Stimulated activated CD4-positive, alpha-beta T cell treated with anti-CD3 and anti-CD28 coated beads, Interleukin-2, amount 100 ng/mL, for 4 hours (primary cell): ENCODE data around the gene MYH7B.

Experiments used
- DNase-seq: peaks from one replicate; pipeline ENCODE4 v3.0.0-alpha.2; 2020; ENCODE audit warnings: low read depth

MYH7B gene

DNA sequence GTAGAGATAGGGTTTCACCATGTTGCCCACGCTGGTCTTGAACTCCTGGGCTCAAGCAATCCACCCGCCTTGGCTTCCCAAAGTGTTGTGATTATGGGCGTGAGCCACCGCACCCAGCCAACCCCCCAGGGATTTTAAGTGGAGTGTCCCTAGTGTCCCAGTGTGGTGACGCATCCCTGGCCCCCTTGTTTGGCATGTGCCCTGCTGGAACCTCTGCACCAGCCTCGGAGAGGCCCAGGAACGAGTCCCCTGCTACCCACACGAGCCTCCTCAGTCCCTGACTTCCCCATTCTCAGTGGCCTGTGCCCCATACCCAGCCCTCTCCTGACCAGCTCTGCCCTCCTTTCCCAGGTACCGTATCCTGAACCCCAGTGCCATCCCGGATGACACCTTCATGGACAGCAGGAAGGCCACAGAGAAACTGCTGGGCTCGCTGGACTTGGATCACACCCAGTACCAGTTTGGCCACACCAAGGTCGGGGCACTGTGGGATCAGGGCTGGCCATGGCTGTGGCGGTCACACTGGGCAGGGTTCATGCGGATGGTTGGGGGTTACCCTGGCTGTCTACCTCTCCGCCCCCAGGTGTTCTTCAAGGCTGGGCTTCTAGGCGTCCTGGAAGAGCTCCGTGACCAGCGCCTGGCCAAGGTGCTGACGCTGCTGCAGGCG is 37.2 kb downstream of the MYH7B start:
- no peak for DNase-seq

DNA sequence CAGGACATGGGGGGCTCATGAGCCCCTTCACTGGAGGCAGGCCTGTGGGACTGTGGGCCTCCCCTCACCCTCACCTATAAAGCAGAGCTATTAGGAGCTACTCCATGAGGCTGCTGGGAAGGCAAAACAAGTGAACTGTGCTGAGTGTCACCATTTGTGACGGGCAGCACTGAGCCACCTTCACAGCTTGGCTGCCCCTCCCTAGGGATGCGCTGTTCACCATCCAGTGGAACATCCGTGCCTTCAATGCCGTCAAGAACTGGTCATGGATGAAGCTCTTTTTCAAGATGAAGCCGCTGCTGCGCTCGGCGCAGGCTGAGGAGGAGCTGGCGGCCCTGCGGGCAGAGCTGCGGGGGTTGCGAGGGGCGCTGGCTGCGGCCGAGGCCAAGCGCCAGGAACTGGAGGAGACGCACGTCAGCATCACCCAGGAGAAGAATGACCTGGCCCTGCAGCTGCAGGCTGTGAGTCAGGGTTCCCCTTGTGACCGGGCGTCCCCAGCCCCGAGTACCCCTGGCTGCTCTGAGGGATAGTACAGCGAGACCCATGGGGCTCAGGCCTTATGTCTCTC is 38.4 kb downstream of the MYH7B start:
- no peak for DNase-seq

DNA sequence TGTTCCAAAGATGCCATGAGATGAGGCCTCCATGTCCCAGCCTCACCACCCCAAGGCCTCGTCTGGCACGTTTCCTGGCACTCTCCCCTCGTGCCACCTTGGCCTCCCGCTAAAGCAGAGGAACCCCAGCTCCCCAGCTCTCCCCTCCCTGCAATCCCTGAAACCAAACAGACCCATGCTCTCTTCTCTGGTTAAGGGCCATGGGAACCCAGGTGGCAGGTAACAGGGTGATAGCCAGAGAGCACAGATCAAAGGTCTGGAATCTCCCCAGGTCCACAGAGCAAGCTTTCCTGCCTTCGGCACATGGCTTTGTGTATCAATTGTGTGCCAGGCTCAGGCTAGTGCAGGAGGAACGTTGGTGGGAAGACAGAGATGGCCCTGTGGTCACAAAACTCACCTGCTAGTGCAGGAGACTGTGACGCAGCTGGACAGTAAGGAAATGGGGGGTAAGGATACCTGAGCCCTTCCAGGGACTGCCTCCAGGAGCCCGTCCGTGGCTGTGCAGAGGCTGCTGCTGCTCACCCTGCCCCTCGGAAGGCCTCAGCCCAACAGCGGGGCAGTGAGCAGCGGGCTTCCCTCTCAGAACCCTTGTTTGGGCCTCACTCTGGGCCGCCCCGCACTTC is 39.0 kb downstream of the MYH7B start:
- DNase-seq: no peak

DNA sequence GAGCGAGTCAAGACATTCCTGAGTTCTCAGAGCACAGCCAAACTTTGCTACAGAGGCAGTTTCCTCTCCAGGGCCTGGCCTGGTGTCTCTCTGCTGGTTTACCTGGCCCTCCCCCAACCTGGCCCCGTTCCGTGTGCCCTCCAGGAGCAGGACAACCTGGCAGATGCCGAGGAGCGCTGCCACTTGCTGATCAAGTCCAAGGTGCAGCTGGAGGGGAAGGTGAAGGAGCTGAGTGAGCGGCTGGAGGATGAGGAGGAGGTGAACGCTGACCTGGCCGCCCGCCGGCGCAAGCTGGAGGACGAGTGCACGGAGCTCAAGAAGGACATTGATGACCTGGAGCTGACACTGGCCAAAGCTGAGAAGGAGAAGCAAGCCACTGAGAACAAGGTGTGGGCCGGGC is 39.5 kb downstream of the MYH7B start:
- no peak for DNase-seq

DNA sequence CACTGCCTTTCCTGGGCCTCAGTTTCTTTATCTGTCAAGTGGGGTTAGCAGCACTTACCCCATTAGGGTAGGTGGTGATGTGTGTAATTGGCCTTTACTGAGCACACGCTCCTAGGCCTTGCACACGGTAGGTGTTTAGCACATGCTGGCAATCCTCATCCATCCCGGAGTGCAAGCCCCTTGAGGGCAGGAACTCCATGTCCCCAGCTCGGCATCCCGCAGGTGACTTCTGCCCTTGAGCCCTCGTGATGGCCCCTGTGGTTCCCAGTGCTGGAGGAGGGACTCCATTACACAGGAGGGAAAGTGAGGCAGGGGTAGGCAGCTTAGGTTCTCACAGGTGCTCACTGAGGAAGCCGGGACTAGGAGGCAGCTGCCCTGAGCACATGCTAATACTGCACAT is 40.0 kb downstream of the MYH7B start:
- no peak for DNase-seq

DNA sequence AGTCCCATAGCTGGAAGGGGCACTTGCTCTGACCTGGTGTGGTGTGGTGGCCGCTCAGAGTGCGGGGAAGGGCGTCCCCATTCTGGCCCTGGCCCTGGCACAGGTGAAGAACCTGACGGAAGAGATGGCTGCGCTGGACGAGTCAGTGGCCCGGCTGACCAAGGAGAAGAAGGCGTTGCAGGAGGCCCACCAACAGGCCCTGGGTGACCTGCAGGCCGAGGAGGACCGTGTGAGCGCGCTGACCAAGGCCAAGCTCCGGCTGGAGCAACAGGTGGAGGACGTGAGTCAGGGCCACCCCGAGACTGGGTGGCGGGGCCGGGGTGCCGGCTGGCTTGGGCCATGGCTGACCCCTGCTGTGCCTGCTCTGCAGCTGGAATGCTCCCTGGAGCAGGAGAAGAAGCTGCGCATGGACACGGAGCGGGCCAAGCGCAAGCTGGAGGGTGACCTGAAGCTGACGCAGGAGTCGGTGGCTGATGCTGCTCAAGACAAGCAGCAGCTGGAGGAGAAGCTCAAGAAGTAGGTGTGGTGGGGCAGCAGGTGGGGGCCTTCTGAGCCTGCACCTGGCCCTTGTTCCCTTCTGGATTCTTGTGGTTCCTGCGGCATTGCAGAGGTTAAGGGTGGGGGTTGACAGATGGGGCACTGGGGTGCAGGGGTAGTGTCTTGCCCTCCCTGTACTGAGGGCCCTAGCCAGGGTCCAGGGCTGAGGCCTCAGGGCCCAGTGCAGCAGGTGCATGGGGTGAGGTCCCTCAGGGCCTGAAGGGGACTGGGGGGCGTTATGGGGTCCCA is 40.8 kb downstream of the MYH7B start:
- no peak for DNase-seq

DNA sequence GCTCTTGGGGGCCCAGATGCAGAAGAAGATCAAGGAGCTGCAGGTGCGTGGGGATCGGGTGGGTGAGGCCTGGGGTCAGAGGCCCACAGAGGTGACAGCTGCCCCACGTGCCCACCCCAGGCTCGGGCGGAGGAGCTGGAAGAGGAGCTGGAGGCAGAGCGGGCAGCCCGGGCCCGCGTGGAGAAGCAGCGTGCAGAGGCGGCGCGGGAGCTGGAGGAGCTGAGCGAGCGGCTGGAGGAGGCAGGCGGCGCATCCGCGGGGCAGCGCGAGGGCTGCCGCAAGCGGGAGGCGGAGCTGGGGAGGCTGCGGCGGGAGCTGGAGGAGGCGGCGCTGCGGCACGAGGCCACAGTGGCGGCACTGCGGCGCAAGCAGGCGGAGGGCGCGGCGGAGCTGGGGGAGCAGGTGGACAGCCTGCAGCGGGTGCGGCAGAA is 41.5 kb downstream of the MYH7B start:
- DNase-seq: no peak

DNA sequence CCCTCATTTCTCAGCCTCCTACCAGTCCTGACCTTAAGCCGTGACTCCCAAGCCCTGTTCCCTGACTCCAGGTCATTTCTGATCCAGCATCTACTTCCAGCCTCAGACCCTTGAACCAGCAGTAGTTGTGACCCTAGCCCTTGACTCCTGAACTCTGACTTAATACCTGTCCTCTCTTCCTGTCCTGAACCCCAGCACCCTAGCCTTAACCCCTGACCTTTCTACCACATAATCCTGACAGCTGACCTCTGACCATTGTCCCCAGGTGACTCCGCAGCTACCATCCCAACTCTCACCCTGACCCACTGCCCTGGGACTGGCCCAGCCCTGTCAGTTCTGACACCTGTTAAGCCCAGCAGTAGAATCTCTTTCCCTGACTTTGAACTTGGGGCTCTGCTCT is 42.1 kb downstream of the MYH7B start:
- DNase-seq: no peak

DNA sequence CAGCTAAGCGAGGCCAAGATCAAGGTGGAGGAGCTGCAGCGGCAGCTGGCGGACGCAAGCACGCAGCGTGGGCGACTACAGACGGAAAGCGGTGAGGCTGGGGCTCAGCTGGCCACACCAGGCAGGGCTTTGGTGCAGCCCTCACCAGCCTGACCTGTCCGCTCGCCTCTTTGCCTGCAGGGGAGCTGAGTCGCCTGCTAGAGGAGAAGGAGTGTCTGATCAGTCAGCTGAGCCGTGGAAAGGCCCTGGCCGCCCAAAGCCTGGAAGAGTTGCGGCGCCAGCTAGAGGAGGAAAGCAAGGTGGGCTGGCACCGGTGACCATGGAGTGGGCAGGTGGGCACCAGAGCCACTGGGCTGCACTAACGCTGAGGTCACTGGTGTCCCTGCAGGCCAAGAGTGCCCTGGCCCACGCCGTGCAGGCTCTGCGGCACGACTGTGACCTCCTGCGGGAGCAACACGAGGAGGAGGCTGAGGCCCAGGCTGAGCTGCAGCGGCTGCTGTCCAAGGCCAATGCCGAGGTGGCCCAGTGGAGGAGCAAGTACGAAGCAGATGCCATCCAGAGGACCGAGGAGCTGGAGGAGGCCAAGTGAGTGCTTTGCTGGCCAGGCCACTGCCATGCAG is 42.8 kb downstream of the MYH7B start:
- no peak for DNase-seq

DNA sequence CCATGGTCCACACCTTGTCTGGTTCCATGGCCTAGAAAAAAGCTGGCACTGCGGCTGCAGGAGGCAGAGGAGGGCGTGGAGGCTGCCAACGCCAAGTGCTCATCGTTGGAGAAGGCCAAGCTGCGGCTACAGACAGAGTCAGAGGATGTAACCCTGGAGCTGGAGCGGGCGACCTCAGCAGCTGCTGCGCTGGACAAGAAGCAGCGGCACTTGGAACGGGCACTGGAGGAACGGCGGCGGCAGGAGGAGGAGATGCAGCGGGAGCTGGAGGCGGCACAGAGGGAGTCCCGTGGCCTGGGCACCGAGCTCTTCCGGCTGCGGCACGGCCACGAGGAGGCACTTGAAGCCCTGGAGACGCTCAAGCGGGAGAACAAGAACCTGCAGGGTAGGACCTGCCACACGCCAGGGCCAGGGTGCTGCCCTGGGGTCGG is 43.4 kb downstream of the MYH7B start:
- DNase-seq: no peak

DNA sequence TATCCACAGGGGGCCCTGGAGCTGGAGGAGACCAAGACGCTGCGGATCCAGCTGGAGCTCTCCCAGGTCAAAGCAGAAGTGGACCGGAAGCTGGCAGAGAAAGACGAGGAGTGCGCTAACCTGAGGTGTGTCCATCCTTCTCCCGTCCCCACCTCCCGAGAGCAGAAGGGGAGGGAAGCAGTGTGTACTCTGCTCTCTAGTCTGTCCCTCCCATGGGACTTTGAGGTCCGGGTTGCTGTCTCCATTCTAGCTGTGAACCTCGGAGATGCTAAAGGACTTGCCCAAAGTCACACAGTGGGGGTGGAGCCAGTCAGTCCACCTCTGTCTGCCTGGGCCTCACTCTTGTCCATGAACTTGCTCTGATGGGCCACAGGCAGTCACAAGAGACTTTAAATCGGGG is 44.1 kb downstream of the MYH7B start:
- DNase-seq: no peak

DNA sequence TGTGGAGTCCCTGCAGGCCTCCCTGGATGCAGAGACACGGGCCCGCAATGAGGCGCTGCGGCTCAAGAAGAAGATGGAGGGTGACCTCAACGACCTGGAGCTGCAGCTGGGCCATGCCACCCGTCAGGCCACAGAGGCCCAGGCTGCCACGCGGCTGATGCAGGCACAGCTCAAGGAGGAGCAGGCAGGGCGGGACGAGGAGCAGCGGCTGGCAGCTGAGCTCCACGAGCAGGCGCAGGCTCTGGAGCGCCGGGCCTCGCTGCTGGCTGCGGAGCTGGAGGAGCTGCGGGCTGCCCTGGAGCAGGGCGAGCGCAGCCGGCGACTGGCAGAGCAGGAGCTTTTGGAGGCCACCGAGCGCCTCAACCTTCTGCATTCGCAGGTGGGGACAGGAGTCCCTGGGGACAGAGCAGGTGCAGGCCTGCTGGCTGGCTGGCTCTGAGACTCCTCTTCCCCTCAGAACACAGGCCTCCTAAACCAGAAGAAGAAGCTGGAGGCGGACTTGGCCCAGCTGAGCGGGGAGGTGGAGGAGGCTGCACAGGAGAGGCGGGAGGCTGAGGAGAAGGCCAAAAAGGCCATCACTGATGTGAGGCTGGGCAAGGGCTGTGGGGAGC is 44.7 kb downstream of the MYH7B start:
- DNase-seq: no peak

DNA sequence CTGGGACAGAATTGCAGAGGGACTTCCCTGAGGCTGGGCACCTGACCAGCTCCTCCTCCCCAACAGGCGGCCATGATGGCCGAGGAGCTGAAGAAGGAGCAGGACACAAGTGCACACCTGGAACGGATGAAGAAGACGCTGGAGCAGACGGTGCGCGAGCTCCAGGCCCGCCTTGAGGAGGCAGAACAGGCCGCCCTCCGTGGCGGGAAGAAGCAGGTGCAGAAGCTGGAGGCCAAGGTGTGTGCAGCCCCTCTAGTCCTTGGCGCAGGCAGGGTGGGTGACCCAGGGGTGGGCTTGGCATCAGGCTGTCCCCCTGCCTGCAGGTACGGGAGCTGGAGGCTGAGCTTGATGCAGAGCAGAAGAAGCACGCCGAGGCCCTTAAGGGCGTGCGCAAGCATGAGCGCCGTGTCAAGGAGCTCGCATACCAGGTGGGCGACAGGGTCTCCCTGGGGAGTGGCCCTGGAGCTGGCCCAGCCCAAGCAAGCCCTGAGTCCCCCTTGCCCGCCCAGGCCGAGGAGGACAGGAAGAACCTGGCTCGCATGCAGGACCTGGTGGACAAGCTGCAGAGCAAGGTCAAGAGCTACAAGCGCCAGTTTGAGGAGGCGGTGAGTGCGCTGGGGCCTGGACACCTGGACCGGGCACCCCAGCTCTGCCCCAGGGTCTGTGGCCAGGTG is 45.4 kb downstream of the MYH7B start:
- no peak for DNase-seq

DNA sequence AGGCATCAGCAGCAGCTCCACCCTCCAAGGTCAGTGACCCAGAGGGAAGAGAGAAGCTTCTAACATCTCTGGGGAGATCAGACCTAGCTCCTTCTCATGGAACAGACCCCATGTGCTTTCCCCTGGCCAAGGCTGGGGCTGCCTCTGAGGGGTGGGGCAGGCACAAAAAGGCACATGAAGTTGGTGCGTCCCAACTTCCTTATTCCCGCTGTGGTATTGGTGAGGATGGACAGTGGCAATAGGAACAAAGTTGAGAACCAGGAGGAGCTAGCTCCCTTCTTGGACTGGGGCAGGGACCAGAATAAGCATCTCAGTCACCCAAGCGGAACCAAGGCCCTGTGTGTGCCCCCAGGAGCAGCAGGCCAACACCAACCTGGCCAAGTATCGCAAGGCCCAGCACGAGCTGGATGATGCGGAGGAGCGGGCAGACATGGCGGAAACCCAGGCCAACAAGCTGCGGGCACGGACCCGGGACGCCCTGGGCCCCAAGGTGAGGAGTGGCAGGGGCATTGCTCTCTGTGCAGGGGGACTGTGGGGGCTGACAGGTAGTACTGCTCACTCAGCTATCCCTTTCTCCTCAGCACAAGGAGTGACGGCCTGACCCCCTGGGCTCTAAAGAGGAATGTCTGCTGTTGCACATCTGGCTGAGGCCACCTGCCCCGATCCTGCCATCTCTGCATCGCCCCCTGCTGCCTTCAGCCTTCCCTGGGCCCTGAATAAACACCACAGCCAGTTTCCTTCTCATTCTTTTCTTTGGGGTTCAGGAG is 46.1 kb downstream of the MYH7B start:
- DNase-seq: no peak

DNA sequence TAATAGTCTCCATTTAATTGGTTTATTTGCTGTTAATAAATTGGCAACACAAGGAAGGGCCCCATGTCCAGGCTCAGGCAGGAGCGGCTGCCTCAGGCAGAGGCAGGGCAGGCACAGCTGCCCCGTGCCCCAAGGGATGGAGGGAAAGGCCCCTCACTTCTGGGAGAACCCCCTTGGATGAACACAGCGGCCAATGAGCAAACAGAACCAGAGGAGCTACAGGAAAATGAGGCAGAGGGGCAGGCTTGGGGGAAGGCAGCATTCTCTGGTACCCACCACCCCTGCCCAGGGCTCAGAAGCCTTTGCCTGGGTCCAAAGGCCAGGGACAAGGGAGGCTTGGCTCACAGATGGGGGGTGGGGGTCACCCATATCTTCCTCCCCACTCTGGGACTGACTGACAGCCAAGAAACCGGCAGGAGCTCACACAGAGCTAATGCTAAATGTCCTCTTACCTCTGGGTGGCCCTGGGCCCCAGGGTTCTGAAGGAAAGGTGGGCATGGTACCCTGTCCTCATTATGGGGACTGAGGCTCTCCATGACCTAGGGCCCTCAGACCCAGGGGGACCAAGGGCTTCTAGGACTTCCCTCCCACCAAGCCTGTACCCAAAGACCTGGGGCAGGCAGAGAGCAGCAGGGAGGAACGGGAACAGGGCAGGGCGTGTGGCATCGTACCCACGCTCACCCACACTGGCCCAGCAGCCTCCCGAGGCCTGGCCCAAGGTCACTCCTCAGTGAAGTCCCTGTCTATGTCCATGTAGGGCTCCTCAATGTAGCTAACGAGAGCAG is 47.0 kb downstream of the MYH7B start:
- DNase-seq: no peak

DNA sequence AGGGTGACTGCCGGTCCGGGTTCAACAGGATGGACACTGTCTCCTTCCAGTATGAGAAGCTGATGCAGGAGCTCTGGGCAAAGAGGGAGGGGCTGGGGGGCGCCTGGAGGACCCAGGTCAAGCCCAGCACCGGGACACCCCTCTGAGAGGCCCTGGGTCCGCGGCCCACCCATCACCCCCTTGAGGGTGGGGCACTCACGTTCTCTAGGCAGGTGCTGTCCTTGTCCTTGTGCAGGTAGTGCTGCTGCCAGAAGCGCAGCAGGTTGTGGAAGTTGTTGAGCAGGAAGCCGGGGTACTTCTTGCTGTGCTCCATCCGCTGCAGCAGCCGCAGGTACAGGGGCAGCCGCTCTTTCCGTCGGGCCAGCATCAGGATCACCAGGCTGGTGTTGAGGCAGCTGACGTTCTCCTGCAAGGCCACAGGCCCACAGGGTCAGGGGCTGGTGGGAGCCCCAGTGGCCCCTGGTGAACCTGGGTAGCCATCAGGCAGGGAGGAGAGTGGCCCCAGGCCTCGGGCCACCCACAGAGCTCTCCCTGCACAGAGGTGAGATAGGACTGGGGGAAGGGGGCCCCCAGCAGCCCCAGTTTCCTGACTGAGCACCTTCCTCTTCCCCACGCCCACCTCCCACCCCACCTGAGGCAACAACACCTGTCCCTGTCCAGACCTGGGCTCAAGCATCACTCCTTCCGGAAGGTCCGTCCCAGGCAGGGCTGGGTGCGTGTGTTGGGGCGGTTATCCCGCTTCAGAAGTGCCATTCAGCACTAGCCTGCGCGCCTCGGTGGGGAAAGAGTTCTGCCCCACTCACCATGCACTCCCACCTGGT is 47.8 kb downstream of the MYH7B start:
- no peak for DNase-seq

DNA sequence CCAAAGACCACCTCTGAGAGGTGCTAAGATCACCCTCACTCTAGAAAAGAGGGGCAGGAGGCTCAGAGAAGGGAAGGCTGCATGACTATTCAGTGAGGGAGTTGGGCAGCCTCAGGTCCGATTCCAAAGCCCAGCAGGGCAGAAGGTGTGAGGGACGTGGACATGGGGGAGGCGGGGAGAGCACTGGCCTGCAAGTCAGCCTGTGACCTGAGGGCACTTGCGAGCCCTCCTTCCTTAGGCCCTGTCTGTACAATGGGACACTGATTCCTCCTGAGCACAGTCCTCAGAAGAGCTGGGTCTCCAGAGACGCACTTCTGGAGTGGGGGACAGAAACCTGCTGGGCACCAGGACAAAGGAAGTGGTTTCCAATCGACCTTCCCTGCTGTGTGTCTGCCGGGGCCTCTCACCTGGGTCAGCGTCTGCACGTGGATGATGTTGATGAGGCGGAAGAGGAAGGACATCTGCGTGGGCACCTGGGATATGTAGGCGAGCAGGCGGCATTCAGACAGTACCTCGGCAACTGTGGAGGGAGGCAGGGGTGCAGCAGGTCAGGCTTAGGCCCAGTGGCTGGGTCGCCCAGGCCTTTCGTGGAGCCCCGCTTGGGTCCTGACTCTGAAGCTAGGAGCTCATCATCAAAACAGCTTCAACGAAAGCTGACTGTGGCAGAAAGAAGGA is 48.5 kb downstream of the MYH7B start:
- DNase-seq: no peak

DNA sequence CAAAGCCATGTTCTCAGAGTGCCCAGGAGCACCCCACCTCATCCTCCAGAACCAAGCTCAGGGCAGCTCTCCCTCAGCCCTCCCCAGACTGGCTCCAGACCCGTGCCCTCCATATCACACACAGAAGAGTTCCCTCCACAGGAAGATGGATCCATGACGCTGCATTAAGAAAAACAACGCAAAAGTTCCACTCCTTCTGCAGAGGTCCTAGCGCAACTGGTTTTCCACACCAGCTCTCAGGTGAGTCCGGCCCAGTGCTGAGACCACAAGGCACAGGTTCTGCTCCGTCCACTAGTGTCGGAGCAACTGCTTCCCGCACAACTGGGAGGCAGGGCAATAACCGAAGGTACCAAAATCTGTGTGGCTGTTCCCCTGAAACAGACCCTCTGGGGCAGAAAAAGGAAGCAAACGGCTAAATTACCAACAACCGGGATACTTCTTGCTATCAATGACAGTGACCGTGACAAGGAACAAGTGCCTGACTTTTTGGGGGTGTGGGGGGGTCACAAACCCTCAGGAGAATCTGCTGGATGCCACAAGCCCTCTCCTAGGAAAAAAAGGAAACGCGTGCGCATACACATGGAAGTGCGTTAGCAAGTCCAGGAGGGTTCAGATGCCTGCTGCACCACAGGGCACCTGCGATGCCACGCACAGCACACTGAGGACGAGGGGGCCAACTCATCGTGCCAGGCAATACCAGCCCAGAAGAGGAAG is 49.2 kb downstream of the MYH7B start:
- no peak for DNase-seq
